HG03175 (cell line): ENCODE data around the gene FUT3.
"Not testable (repeated sequence)": the region's sequence is repeated elsewhere in the genome, so short reads cannot be mapped to it uniquely, and the experiment has no call there.

ENCODE experiments used
- ATAC-seq: cut with Tn5 transposase; IDR thresholded peaks from one replicate; pipeline ENCODE4 v1.9.1; 2021; ENCODE audit warnings: mild to moderate bottlenecking, moderate library complexity; ENCODE audit not compliant: unreplicated experiment

Gene FUT3

GRCh38 chr19:5850189-5850588 is 1.1 kb downstream of the FUT3 start:
- ATAC-seq, result no peak

GRCh38 chr19:5848621-5849020 is 2.6 kb downstream of the FUT3 start:
- ATAC-seq, result not testable (repeated sequence)

- ATAC-seq, result not testable (repeated sequence)
Observed at GRCh38 chr19:5847846-5848245, 3.4 kb downstream of the FUT3 start.

- no peak for ATAC-seq
Observed at GRCh38 chr19:5844456-5845433, 6.5 kb downstream of the FUT3 start.

- no peak for ATAC-seq
Observed at GRCh38 chr19:5843295-5843927, 7.8 kb downstream of the FUT3 start.

GRCh38 chr19:5841735-5842111 is 9.5 kb downstream of the FUT3 start:
- ATAC-seq, result not testable (repeated sequence)

- ATAC-seq, result no peak
Observed at GRCh38 chr19:5839065-5840017, 11.9 kb downstream of the FUT3 start, which contains the start of gene FUT6. TSS of gene FUT6 (minus strand) at chr19:5839702. CDS start at chr19:5832567, 7,135 bp downstream.

- ATAC-seq, result no peak
Observed at GRCh38 chr19:5838353-5839064, 12.7 kb downstream of the FUT3 start.

GRCh38 chr19:5837761-5838352 is 13.4 kb downstream of the FUT3 start:
- ATAC-seq, result no peak

GRCh38 chr19:5832527-5833216 is 18.6 kb downstream of the FUT3 start:
- no peak for ATAC-seq

GRCh38 chr19:5832061-5832460 is 19.2 kb downstream of the FUT3 start:
- ATAC-seq, result no peak

- no peak for ATAC-seq
Observed at GRCh38 chr19:5831159-5831558, 20.1 kb downstream of the FUT3 start.

- no peak for ATAC-seq
Observed at GRCh38 chr19:5829567-5830310, 21.5 kb downstream of the FUT3 start.

- ATAC-seq, result no peak
Observed at GRCh38 chr19:5828661-5829566, 22.3 kb downstream of the FUT3 start.

- ATAC-seq, result peak; percentile 66
Observed at GRCh38 chr19:5827891-5828660, 23.2 kb downstream of the FUT3 start.

GRCh38 chr19:5827342-5827890 is 23.8 kb downstream of the FUT3 start:
- ATAC-seq, result no peak
